Hepatocyte (in vitro differentiated cells): ENCODE data around the gene TAS2R60.
"Not testable (repeated sequence)": the region's sequence is repeated elsewhere in the genome, so short reads cannot be mapped to it uniquely, and the experiment has no call there.

Source experiments
- CTCF ChIP-seq: fragments of 200-600 bp; sonication (generic); IDR thresholded peaks from 2 replicates; pipeline ENCODE4 v1.5.1; 2016; ENCODE audit warnings: antibody characterized with exemption, mild to moderate bottlenecking; ENCODE audit not compliant: poor library complexity
- EZH2 ChIP-seq: fragments of 200-600 bp; sonication (generic); IDR thresholded peaks from 2 replicates; pipeline ENCODE4 v1.6.1; 2016; ENCODE audit warnings: antibody characterized with exemption, mild to moderate bottlenecking, borderline replicate concordance
- EZH2phosphoT487 ChIP-seq: fragments of 200-600 bp; sonication (generic); IDR thresholded peaks from one replicate; pipeline ENCODE4 v1.6.1; 2018; ENCODE audit warnings: antibody characterized with exemption, mild to moderate bottlenecking, low read depth, moderate library complexity; ENCODE audit not compliant: unreplicated experiment, severe bottlenecking

DNA sequence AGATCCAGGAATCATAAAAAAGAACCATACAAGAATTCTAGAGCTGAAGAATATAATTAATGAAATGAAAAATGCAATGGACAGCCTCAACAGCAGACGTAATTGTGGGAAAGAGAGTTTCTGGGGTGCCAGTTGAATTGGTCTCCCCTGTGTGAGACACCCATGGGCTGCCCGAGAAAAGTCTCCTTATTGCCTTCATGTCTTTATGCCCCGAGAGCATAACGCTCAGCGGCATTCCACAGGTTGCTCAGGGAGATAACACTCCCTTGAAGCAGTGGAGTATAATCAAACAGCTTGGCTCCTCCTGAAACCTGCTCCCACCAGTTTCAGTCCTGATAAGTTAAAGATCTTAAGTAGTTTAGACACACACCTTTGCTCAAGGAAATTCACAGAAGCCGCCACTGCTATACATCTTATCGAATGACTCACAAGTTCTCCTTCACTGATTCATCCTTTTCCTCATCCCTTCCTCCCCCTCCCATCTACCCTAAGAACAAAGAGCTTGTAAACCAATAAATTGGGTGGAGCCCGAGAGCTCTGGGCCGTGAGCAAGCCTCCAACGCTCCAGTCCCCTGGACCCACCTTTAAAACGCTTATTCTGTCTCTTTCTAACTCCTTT lies 28.9 kb downstream of the TAS2R60 start:
- TF ChIP-seq CTCF, EZH2phosphoT487, EZH2: not testable (repeated sequence)
